Endothelial cell (in vitro differentiated cells): ENCODE data around the gene SLC9B1. TPM values are rescaled to one million over a fixed set of nuclear protein-coding genes. Genes with fewer than 3 reads are reported as not detected.

Source experiments
- DNase-seq: peaks from one replicate; pipeline ENCODE4 v3.0.0; 2021; ENCODE audit warnings: low spot score
- H3K27ac Mint-ChIP-seq: one replicate; pipeline ENCODE4 v1.8.0; 2021; ENCODE audit warnings: mixed read lengths, inconsistent platforms; ENCODE audit not compliant: unreplicated experiment
- H3K27me3 Mint-ChIP-seq: one replicate; pipeline ENCODE4 v1.8.0; 2021; ENCODE audit warnings: mild to moderate bottlenecking, moderate library complexity, mixed read lengths, inconsistent platforms; ENCODE audit not compliant: unreplicated experiment
- H3K36me3 Mint-ChIP-seq: one replicate; pipeline ENCODE4 v1.8.0; 2021; ENCODE audit warnings: mild to moderate bottlenecking, low read depth, mixed read lengths, inconsistent platforms; ENCODE audit not compliant: unreplicated experiment
- H3K4me1 Mint-ChIP-seq: one replicate; pipeline ENCODE4 v1.8.0; 2021; ENCODE audit warnings: mild to moderate bottlenecking, mixed read lengths, inconsistent platforms; ENCODE audit not compliant: unreplicated experiment
- H3K4me3 Mint-ChIP-seq: one replicate; pipeline ENCODE4 v1.8.0; 2021; ENCODE audit warnings: mild to moderate bottlenecking, mixed read lengths, inconsistent platforms; ENCODE audit not compliant: unreplicated experiment
- H3K9me3 Mint-ChIP-seq: one replicate; pipeline ENCODE4 v1.8.0; 2021; ENCODE audit warnings: mixed read lengths, inconsistent platforms; ENCODE audit not compliant: unreplicated experiment
- CTCF ChIP-seq: fragments of 200-600 bp; sonication (generic); IDR thresholded peaks from one replicate; pipeline ENCODE4 v1.5.0; 2021; ENCODE audit warnings: antibody characterized with exemption; ENCODE audit not compliant: unreplicated experiment
- total RNA-seq: library from RNA; stranded (reverse); fragmentation: NEBNext Ultra II Directional; extraction: Animal tissue kit (Norgen Biotek cat#: 25700); gene quantifications from one replicate; pipeline ENCODE4 v1.2.1, GENCODE V29; 2021; ENCODE audit not compliant: unreplicated experiment

Gene SLC9B1
- total RNA-seq, 1 donor from 2014 or later: 1.6 TPM

DNA sequence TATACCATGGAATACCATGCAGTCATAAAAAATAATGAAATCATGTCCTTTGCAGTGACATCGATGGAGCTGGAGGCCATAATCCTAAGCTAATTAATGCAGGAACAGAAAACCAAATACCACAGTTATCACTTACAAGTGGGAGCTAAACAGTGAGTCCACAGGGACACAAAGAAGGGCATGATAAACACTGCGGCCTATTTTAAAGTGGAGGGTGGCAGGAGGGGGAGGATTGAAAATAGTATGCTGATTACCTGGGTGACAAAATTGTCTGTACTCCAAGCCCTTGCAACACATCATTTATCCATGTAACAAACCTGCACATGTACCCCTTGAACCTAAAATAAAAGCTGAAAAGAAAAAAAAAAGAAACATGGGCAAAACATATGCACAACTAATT is 16.7 kb upstream of the SLC9B1 start:
- H3K4me3 Mint-ChIP-seq: no peak overlapping the region
- no peaks in the 10 kb centered on the region for H3K36me3 Mint-ChIP-seq
- no peaks in the 10 kb centered on the region for H3K9me3 Mint-ChIP-seq
- TF ChIP-seq CTCF: no peak
- H3K27me3 Mint-ChIP-seq: no peaks in the 10 kb centered on the region
- no peak for DNase-seq
- H3K4me1 Mint-ChIP-seq: no peaks in the 10 kb centered on the region
- H3K27ac Mint-ChIP-seq: no peak overlapping the region

DNA sequence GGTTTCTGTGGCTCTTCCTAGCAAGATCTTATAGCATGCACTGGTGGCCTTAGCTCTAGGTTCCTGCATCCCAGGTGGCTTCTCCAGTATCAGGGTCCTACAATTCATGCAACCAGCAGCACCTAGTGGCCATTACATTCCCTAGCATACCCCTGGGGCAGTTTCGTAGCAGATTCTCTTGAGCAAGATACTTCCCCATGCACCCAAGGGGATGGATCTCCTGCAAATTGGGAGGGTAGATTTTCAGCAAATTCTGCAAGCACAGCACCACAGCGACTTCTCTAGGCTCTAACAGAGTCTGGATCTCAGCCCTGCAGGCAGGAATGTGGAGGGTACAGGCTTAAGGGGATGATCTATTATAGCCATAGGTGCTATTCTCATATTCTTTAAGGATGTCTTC is 13.1 kb upstream of the SLC9B1 start:
- Mint-ChIP-seq H3K36me3 (no peaks in the 10 kb centered on the region), H3K27ac (no peak overlapping the region), H3K4me3 (no peak overlapping the region), H3K4me1 (no peaks in the 10 kb centered on the region), H3K27me3 (no peaks in the 10 kb centered on the region), H3K9me3 (no peaks in the 10 kb centered on the region)
- peak; percentile 29 for DNase-seq
- peak; percentile 52 for TF ChIP-seq CTCF

DNA sequence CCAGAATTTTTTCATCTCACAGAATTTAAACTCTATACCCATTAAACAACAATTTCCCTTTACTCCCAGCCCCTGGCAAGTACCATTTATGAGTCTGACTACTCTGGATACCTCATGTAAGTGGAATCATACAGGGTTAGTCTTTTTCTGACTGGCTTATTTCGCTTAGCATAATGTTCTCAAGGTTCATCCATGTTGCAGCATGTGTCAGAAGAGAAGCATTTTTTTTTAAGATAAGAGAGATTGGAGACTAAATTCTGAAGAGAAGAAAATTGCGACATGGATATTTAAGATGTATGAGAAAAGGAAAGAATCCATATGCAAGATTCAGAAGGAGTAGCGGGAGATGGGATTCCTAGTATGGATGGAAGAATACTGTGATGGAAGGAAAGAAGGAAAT is 11.3 kb upstream of the SLC9B1 start:
- no peak for TF ChIP-seq CTCF
- Mint-ChIP-seq H3K27me3 (no peaks in the 10 kb centered on the region), H3K4me1 (no peaks in the 10 kb centered on the region), H3K9me3 (no peaks in the 10 kb centered on the region), H3K36me3 (no peaks in the 10 kb centered on the region), H3K27ac (no peak overlapping the region), H3K4me3 (no peak overlapping the region)
- DNase-seq: no peak

GRCh38 chr4:103029300-103029699 is 9.8 kb upstream of the SLC9B1 start:
- Mint-ChIP-seq H3K9me3 (no peaks in the 10 kb centered on the region), H3K27ac (no peak overlapping the region), H3K4me3 (no peak overlapping the region), H3K36me3 (no peaks in the 10 kb centered on the region), H3K4me1 (no peaks in the 10 kb centered on the region), H3K27me3 (no peaks in the 10 kb centered on the region)
- TF ChIP-seq CTCF: no peak
- no peak for DNase-seq

- Mint-ChIP-seq H3K4me1 (no peaks in the 10 kb centered on the region), H3K36me3 (no peaks in the 10 kb centered on the region), H3K4me3 (no peak overlapping the region), H3K27me3 (peaks cover 2% of the 10 kb centered on the region), H3K27ac (no peak overlapping the region), H3K9me3 (no peaks in the 10 kb centered on the region)
- no peak for DNase-seq
- no peak for TF ChIP-seq CTCF
Observed at GRCh38 chr4:103026868-103027267, 7.4 kb upstream of the SLC9B1 start.
